K562 (cell line): ENCODE data around the gene FAM20B. TPM values are rescaled to one million over a fixed set of nuclear protein-coding genes. Genes with fewer than 3 reads are reported as not detected.

Experiments
- ATAC-seq: fragments of 200-7000 bp; cut with Tn5 transposase; 3 replicates; pipeline ENCODE4 v1.9.1; 2020; ENCODE audit warnings: moderate library complexity
- BruUV-seq: library from RNA; stranded (reverse); fragments of 400-500 nt; replicated peaks from 2 replicates; lab custom pipeline; 2021; lab: Mats Ljungman, UMichigan
- CTCF ChIA-PET: fragments of 300-600 bp; formaldehyde crosslinking; extraction: SDS; loops from one replicate; lab custom pipeline; 2021; ENCODE audit warnings: low intra/inter-chr PET ratio; lab: Yijun Ruan, JAX
- POLR2A ChIA-PET: fragments of 300-600, 350-650 bp; sonication (Branson Sonifier 250); formaldehyde crosslinking; extraction: SDS; loops from one replicate; lab custom pipeline; 2021; ENCODE audit warnings: antibody characterized with exemption, inconsistent platforms; lab: Yijun Ruan, JAX
- DNase-seq, 4 experiments: peaks; one replicate each; pipeline versions ENCODE4 v3.0.0 to v3.0.0-alpha.2; 2011 to 2018; ENCODE audit warnings: low spot score in 3 of 4, mixed read lengths in 3 of 4; ENCODE audit errors: extremely low read depth in 1 of 4
- FAIRE-seq: peaks from 2 replicates; lab custom pipeline; 2011; peaks lifted over from hg19 to GRCh38; lab: Jason Lieb, UNC
- H2AFZ ChIP-seq: 2 replicates; pipeline ENCODE4 v1.6.0; 2011; ENCODE audit warnings: low read depth, low read length, control low read depth, inconsistent platforms
- H3K27ac ChIP-seq: fragments of 200-600 bp; 3 replicates; pipeline ENCODE4 v1.8.0; 2011; ENCODE audit warnings: low read depth, mild to moderate bottlenecking, control low read depth, inconsistent platforms, low read length, moderate library complexity, mixed read lengths; ENCODE audit errors: extremely low read depth
- H3K27me3 ChIP-seq, 2 experiments: fragments of 300-600 bp in 1 of 2; 2 replicates in 1 of 2; 3 replicates in 1 of 2; pipeline versions ENCODE4 v1.6.0 to v1.8.0; 2011; ENCODE audit warnings: inconsistent platforms in 2 of 2, low read length in 2 of 2, mild to moderate bottlenecking in 1 of 2, mixed read lengths in 1 of 2, moderate library complexity in 1 of 2; ENCODE audit not compliant: control insufficient read depth in 2 of 2, insufficient read depth in 2 of 2
- H3K36me3 ChIP-seq: fragments of 300-600 bp; 3 replicates; pipeline ENCODE4 v1.8.0; 2011; ENCODE audit warnings: mild to moderate bottlenecking, low read length, inconsistent platforms; ENCODE audit not compliant: control insufficient read depth, insufficient read depth
- H3K4me1 ChIP-seq, 2 experiments: fragments of 200-600 bp in 1 of 2; replicated peaks in 1 of 2; 2 replicates in 1 of 2; 3 replicates in 1 of 2; pipeline versions ENCODE4 v1.5.1 to v1.8.0; 2011; ENCODE audit warnings: inconsistent platforms in 2 of 2, low read length in 2 of 2, mild to moderate bottlenecking in 1 of 2, mixed read lengths in 1 of 2, moderate library complexity in 1 of 2; ENCODE audit not compliant: control insufficient read depth in 2 of 2, insufficient read depth in 2 of 2
- H3K4me2 ChIP-seq: 2 replicates; pipeline ENCODE4 v1.6.1; 2011; ENCODE audit warnings: low read length, control low read depth, inconsistent platforms, mixed read lengths; ENCODE audit not compliant: insufficient read depth
- H3K4me3 ChIP-seq: fragments of 200-600 bp; sonication (generic), shearing (Covaris generic); 2 replicates; pipeline ENCODE4 v1.5.1; 2016; ENCODE audit warnings: control low read depth, inconsistent platforms
- H3K79me2 ChIP-seq: fragments of 200-600 bp; 3 replicates; pipeline ENCODE4 v1.8.0; 2011; ENCODE audit warnings: low read length, inconsistent platforms; ENCODE audit not compliant: control insufficient read depth, insufficient read depth
- H3K9ac ChIP-seq, 2 experiments: 2 replicates each; pipeline versions ENCODE4 v1.6.0 to v1.6.1; 2011; ENCODE audit warnings: low read depth in 2 of 2, low read length in 2 of 2, control low read depth in 1 of 2, inconsistent platforms in 1 of 2, mild to moderate bottlenecking in 1 of 2, mixed read lengths in 1 of 2; ENCODE audit not compliant: insufficient read depth in 1 of 2
- H3K9me1 ChIP-seq: one replicate; pipeline ENCODE4 v1.6.0; 2011; ENCODE audit warnings: inconsistent platforms, mild to moderate bottlenecking, low read length, moderate library complexity; ENCODE audit not compliant: control insufficient read depth, insufficient read depth
- H3K9me3 ChIP-seq: replicated peaks from 2 replicates; pipeline ENCODE4 v1.5.1; 2011; ENCODE audit warnings: low read depth, low read length, inconsistent platforms; ENCODE audit not compliant: control insufficient read depth, insufficient read depth
- H4K20me1 ChIP-seq: replicated peaks from 2 replicates; pipeline ENCODE4 v1.6.1; 2011; ENCODE audit warnings: low read length, inconsistent platforms, mixed read lengths; ENCODE audit not compliant: control insufficient read depth, insufficient read depth
- ETV5 ChIP-seq: sonication (generic); formaldehyde crosslinking; IDR thresholded peaks from 2 replicates; pipeline ENCODE4 v1.4.0; 2020; ENCODE audit warnings: low read depth, mild to moderate bottlenecking, missing genetic modification reagents
- FOSL1 ChIP-seq: fragments of 200-800 bp; sonication (Bioruptor generic); conservative IDR thresholded peaks from 2 replicates; pipeline ENCODE4 v1.6.1; 2016; ENCODE audit warnings: missing genetic modification characterization, missing compliant biosample characterization
- HDAC2 ChIP-seq: fragments of 450-650 bp; IDR thresholded peaks from 2 replicates; pipeline ENCODE4 v1.6.1; 2016; ENCODE audit warnings: mild to moderate bottlenecking
- ILK ChIP-seq: fragments of 450-650 bp; IDR thresholded peaks from 2 replicates; pipeline ENCODE4 v1.6.1; 2016; ENCODE audit warnings: missing genetic modification characterization, low read depth, mild to moderate bottlenecking, missing compliant biosample characterization, moderate library complexity, borderline replicate concordance
- RAD21 ChIP-seq, 2 experiments: fragments of 250-450 bp in 1 of 2; fragments of 450-650 bp in 1 of 2; sonication (Bioruptor Pico) in 1 of 2; formaldehyde crosslinking in 1 of 2; IDR thresholded peaks in 1 of 2; conservative IDR thresholded peaks in 1 of 2; 2 replicates each; pipeline versions ENCODE4 v1.4.0 to v1.8.0; 2020 to 2022; ENCODE audit warnings: mild to moderate bottlenecking in 2 of 2, moderate library complexity in 1 of 2
- RFX5 ChIP-seq: IDR thresholded peaks from 2 replicates; pipeline ENCODE4 v1.6.1; 2011; ENCODE audit warnings: low read depth, mild to moderate bottlenecking, improper control_type of control experiment, low read length
- SP1 ChIP-seq: sonication (generic); formaldehyde crosslinking; IDR thresholded peaks from 2 replicates; pipeline ENCODE4 v1.8.1; 2022; ENCODE audit warnings: mild to moderate bottlenecking, missing genetic modification reagents
- SUPT5H ChIP-seq: fragments of 450-650 bp; IDR thresholded peaks from 2 replicates; pipeline ENCODE4 v1.6.1; 2016
- ZNF217 ChIP-seq: sonication (generic); formaldehyde crosslinking; IDR thresholded peaks from 2 replicates; pipeline ENCODE4 v1.8.0; 2022; ENCODE audit warnings: mild to moderate bottlenecking, missing genetic modification reagents
- ZNF696 ChIP-seq: fragments of 250-450 bp; sonication (Bioruptor Pico); conservative IDR thresholded peaks from 2 replicates; pipeline ENCODE4 v1.4.0; 2020; ENCODE audit warnings: mild to moderate bottlenecking, moderate library complexity
- WGBS: fragments of 100-300 bp; shearing (Covaris generic); methylation state at CpG from one replicate; pipeline ENCODE4 v1.1.6; 2016; ENCODE audit warnings: low coverage, mixed read lengths; ENCODE audit not compliant: insufficient coverage; ENCODE audit errors: missing lambda C conversion rate; 5-methylcytosine and 5-hydroxymethylcytosine counted together
- in situ Hi-C: fragments of 300-500 bp; cut with MboI; formaldehyde crosslinking; loops from 4 replicates; pipeline ENCODE4 v1.15.0; 2018; ENCODE audit warnings: inconsistent platforms, mixed read lengths
- intact Hi-C: fragments of 100-400 bp; cut with micrococcal nuclease; formaldehyde crosslinking; loops from 2 replicates; pipeline ENCODE4 v1.14.2; 2022
- polyA plus RNA-seq, 8 experiments: library from polyadenylated mRNA; depleted of rRNA in 4 of 8; stranded (reverse) in 5 of 8; unstranded in 3 of 8; fragments of >200 nt; fragmentation: Nextera tagmentation in 2 of 8; fragmentation: Illumina TruSeq in 1 of 8; extraction: Ambion mirVana in 2 of 8; extraction: Trizol in 1 of 8; gene quantifications; 2 replicates each; pipeline versions ENCODE4 v1.2.1 to v1.2.3, GENCODE V29; 2011 to 2014; ENCODE audit warnings: inconsistent platforms in 1 of 8, missing spikeins in 1 of 8
- total RNA-seq, 7 experiments: library from RNA; depleted of rRNA in 6 of 7; stranded (reverse); fragments of >200 nt in 6 of 7; fragmentation: Illumina TruSeq in 2 of 7; extraction: Trizol in 2 of 7; gene quantifications; 2 replicates each; pipeline versions ENCODE4 v1.2.1 to v1.2.3, GENCODE V29; 2011 to 2021; ENCODE audit warnings: low replicate concordance in 1 of 7
- TF ChIP-seq, protein P1 (sequence below): sonication (generic); formaldehyde crosslinking; IDR thresholded peaks from 2 replicates; pipeline ENCODE4 v1.8.0; 2022; ENCODE audit warnings: missing genetic modification reagents, mild to moderate bottlenecking, borderline replicate concordance

The FAM20B gene
- total and polyA plus RNA-seq, 9 of the 15 experiments (the other 6 are each of a cell fraction or from before 2014, with no cell fraction given): 7.2 to 67.5 (median 42.9) TPM

DNA sequence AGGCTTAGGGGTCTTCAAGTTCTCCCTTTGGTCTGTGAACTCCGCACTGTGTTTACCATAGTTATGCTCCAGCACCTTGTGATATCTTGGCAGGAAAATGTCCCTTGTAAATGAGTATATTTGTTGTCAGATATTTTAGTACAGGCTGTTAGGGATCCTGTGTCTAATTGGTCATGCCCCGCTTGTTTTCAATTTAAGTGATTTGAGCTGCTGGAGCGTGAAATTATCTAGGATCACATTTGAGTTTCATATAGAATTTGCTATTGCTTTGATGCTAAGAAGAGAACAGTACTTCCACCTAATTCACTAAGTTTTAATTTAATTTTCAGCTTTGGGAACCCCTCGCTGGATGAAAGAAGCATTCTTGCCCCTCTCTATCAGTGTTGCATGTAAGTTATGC lies 40.8 kb downstream of the FAM20B start (continued):
- TF ChIP-seq, protein P1, sequence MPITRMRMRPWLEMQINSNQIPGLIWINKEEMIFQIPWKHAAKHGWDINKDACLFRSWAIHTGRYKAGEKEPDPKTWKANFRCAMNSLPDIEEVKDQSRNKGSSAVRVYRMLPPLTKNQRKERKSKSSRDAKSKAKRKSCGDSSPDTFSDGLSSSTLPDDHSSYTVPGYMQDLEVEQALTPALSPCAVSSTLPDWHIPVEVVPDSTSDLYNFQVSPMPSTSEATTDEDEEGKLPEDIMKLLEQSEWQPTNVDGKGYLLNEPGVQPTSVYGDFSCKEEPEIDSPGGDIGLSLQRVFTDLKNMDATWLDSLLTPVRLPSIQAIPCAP (CRISPR knock-in tag): no peak
- TF ChIP-seq SP1 (CRISPR knock-in tag) (no peak), ETV5 (CRISPR knock-in tag) (no peak), RFX5 (no peak), ZNF217 (no peak), ZNF696 (no peak), RAD21 (CRISPR knock-in tag; conservative IDR thresholded peaks at IDR 0.05 in 1 of 2, IDR thresholded peaks at IDR 0.05 in 1 of 2) (no peak)

- in situ Hi-C loops: no loop called here
- Histone ChIP-seq H4K20me1 (no peaks in the 10 kb centered on the region), H3K9ac (no peak overlapping the region), H3K9me3 (no peaks in the 10 kb centered on the region), H2AFZ (no peak overlapping the region), H3K4me3 (no peak overlapping the region), H3K27me3 (no peaks in the 10 kb centered on the region), H3K9me1 (no peaks in the 10 kb centered on the region), H3K36me3 (peaks cover 31% of the 10 kb centered on the region), H3K27ac (no peak overlapping the region), H3K79me2 (peaks cover 5% of the 10 kb centered on the region), H3K4me1 (peaks cover 9 to 12% of the 10 kb centered on the region in 2 experiments; a peak in 4 of 5 replicates), H3K4me2 (no peak overlapping the region)
- WGBS: 80% methylated on average over 7 of the region's 7 CpGs
- FAIRE-seq (no peak), ATAC-seq (no peak), DNase-seq (peak in 1 of 4 experiments; percentile 8)
- intact Hi-C loops: no loop called here
- ChIA-PET POLR2A (interaction anchor here (0.5 to 0.9 kb wide), 3 partner anchors 102 to 307 kb away, joined by 3 read pairs; no protein-coding TSS in a partner anchor), CTCF (no interaction called here)
- no TSS peak for BruUV-seq
- TF ChIP-seq ILK: no peak
- TF ChIP-seq HDAC2: no peak
- TF ChIP-seq SUPT5H: no peak
- TF ChIP-seq FOSL1: no peak
These were observed 51.7 kb downstream of the FAM20B start for GRCh38 chr1:179077396-179077795.
